HL-60 (cell line): ENCODE data around the gene CST4.
"Not testable (repeated sequence)": the region's sequence is repeated elsewhere in the genome, so short reads cannot be mapped to it uniquely, and the experiment has no call there.

Source experiments
- DNase-seq, 2 experiments: peaks; one replicate each; pipeline ENCODE4 v3.0.0-alpha.2; 2010 to 2020; ENCODE audit warnings: low read depth in 1 of 2, low spot score in 1 of 2
- H3K27ac ChIP-seq: fragments of 250-450 bp; sonication (Bioruptor Pico); replicated peaks from 2 replicates; pipeline ENCODE4 v1.5.1; 2020; ENCODE audit warnings: mild to moderate bottlenecking, moderate library complexity
- H3K27me3 ChIP-seq: fragments of 250-450 bp; sonication (Bioruptor Pico); 2 replicates; pipeline ENCODE4 v1.5.1; 2021; ENCODE audit warnings: mild to moderate bottlenecking, moderate library complexity; ENCODE audit not compliant: insufficient read depth, poor library complexity, severe bottlenecking
- H3K4me3 ChIP-seq: replicated peaks from 2 replicates; pipeline ENCODE4 v1.5.1; 2011; ENCODE audit warnings: mild to moderate bottlenecking, control low read depth, low read length; ENCODE audit not compliant: insufficient read depth
- GABPA ChIP-seq: IDR thresholded peaks from 2 replicates; pipeline ENCODE4 v1.6.1; 2012; ENCODE audit warnings: low read depth
- POLR2AphosphoS5 ChIP-seq: IDR thresholded peaks from 2 replicates; pipeline ENCODE4 v1.6.1; 2012; ENCODE audit warnings: low read depth
- SPI1 ChIP-seq: IDR thresholded peaks from 2 replicates; pipeline ENCODE4 v1.6.1; 2012; ENCODE audit warnings: low read depth, mild to moderate bottlenecking, borderline replicate concordance
- TF ChIP-seq, protein P1 (sequence below): IDR thresholded peaks from 2 replicates; pipeline ENCODE4 v1.6.1; 2012; ENCODE audit warnings: low read depth; ENCODE audit not compliant: insufficient replicate concordance
- TF ChIP-seq, protein P2 (sequence below): IDR thresholded peaks from one replicate; pipeline ENCODE4 v1.5.1; 2011; ENCODE audit warnings: low read length, control low read depth, inconsistent platforms; ENCODE audit not compliant: insufficient read depth

The CST4 gene

DNA sequence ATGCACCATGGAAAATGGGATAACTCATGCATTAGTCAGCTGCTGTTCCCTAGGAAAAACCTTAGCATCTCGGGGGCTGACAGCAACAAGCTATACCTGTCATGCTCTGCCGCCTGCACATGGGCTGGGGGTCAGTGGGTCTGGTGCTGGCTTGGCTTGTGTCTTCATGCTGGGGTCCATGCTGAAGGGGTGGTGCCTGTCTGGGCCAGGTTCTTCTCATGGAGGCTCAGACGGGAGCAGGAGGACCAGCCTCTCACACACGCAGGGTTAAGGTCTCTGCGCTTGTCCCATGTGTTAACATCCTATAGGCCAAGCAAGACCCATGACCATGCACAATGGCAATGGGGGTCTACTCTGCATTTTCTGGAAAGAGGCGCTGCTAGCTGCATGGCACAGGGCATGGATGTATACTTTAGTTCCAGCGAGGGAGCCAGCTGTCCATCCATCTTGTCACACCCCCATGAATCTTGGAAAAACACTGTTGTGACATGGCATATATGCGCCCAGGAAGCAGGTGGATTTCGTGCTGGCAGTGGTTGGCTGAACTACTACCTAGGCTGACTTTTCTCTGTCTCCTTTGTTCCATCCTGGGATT is 26.5 kb downstream of the CST4 start:
- DNase-seq: no peak
- Histone ChIP-seq H3K27me3 (no peaks in the 10 kb centered on the region), H3K27ac (no peak overlapping the region), H3K4me3 (no peak overlapping the region)
- TF ChIP-seq, protein P1, sequence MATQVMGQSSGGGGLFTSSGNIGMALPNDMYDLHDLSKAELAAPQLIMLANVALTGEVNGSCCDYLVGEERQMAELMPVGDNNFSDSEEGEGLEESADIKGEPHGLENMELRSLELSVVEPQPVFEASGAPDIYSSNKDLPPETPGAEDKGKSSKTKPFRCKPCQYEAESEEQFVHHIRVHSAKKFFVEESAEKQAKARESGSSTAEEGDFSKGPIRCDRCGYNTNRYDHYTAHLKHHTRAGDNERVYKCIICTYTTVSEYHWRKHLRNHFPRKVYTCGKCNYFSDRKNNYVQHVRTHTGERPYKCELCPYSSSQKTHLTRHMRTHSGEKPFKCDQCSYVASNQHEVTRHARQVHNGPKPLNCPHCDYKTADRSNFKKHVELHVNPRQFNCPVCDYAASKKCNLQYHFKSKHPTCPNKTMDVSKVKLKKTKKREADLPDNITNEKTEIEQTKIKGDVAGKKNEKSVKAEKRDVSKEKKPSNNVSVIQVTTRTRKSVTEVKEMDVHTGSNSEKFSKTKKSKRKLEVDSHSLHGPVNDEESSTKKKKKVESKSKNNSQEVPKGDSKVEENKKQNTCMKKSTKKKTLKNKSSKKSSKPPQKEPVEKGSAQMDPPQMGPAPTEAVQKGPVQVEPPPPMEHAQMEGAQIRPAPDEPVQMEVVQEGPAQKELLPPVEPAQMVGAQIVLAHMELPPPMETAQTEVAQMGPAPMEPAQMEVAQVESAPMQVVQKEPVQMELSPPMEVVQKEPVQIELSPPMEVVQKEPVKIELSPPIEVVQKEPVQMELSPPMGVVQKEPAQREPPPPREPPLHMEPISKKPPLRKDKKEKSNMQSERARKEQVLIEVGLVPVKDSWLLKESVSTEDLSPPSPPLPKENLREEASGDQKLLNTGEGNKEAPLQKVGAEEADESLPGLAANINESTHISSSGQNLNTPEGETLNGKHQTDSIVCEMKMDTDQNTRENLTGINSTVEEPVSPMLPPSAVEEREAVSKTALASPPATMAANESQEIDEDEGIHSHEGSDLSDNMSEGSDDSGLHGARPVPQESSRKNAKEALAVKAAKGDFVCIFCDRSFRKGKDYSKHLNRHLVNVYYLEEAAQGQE: no peak
- TF ChIP-seq GABPA (no peak), SPI1 (no peak), POLR2AphosphoS5 (no peak)
- TF ChIP-seq, protein P2, sequence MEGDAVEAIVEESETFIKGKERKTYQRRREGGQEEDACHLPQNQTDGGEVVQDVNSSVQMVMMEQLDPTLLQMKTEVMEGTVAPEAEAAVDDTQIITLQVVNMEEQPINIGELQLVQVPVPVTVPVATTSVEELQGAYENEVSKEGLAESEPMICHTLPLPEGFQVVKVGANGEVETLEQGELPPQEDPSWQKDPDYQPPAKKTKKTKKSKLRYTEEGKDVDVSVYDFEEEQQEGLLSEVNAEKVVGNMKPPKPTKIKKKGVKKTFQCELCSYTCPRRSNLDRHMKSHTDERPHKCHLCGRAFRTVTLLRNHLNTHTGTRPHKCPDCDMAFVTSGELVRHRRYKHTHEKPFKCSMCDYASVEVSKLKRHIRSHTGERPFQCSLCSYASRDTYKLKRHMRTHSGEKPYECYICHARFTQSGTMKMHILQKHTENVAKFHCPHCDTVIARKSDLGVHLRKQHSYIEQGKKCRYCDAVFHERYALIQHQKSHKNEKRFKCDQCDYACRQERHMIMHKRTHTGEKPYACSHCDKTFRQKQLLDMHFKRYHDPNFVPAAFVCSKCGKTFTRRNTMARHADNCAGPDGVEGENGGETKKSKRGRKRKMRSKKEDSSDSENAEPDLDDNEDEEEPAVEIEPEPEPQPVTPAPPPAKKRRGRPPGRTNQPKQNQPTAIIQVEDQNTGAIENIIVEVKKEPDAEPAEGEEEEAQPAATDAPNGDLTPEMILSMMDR: no peak

DNA sequence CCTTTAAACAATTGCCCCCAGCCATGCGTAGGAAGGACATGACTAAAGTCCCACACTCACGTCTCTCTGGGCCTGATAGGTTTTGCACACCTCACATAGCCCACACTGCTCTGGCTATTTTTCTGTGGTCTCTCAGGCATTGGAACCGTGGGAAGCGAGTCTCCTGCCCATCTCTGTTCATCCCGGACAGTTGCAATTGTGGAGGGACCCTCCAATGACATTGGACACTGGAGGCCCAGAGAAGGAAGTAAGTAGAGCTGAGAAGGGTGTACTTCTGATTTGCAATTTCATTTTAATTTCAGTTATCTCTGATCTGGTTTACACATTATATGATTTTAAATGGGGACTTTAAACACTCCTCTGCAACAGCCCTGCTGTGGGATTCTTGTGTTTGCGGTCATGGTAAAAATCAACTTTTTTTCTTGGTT is 27.8 kb downstream of the CST4 start:
- no peaks in the 10 kb centered on the region for H3K27me3 ChIP-seq
- H3K4me3 ChIP-seq: no peak overlapping the region
- no peak overlapping the region for H3K27ac ChIP-seq
- TF ChIP-seq GABPA (no peak), POLR2AphosphoS5 (no peak)
- TF ChIP-seq, protein P1: no peak
- no peak for DNase-seq

DNA sequence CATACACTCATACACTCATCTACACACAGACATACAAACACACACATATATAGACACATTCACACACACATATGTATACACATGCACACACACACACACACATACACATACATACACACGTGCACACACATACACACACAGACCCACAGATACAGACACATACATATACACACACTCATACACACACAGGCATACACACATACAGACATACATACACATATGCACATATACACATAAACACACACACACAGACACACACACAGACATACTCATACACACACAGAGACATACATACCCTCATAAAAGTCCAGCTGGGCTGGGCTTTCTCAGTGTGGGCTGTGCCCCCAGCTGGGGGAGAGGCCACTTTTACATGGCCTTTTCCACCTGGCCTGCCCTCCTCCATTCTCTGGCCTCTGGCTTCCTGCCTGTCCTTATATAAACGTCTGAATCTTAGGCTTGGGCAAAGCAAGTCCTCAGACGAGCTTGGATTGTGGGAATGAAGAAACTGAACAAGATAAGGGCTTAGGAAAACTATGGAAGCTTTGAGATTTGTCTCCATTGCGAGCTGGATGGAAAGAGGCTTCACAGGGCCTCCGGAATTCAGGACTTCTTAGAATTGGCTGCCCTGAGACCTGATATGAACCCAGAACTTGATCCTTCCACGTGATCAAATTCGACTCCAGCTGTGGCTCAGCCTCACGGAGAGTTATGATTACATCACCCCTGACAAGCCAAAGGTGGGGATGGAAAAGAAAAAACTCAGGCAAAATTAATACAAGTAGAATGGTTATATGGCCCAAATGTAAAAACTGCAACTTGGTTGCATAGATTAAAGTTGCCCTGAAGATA is 28.6 kb downstream of the CST4 start:
- no peak overlapping the region for H3K4me3 ChIP-seq
- TF ChIP-seq GABPA (no peak), POLR2AphosphoS5 (no peak), SPI1 (no peak)
- TF ChIP-seq, protein P1: no peak
- TF ChIP-seq, protein P2: no peak
- no peaks in the 10 kb centered on the region for H3K27me3 ChIP-seq
- H3K27ac ChIP-seq: no peak overlapping the region
- DNase-seq: no peak

DNA sequence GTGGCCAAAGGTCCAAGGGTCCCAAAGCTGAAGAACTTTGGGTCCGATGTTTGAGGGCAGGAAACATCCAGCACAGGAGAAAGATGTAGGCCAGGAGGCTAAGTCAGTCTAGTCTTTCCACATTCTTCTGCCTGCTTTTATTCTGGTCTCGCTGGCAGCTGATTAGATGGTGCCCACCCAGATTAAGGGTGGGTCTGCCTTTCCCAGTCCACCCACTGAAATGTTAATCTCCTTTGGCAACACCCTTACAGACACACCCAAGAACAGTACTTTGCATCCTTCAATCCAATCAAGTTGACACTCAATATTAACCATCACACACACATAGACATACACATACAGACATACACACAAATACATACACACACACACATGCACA is 29.2 kb downstream of the CST4 start:
- not testable (repeated sequence) for H3K27ac ChIP-seq, H3K27me3 ChIP-seq, H3K4me3 ChIP-seq, DNase-seq
